Loucy (cell line): ENCODE results near the gene WDR54.
A peak's percentile ranks its signal among the peaks of the same experiment; 100 is the strongest.

ENCODE experiments used
- H2AFZ ChIP-seq: fragments of 200-600 bp; sonication (generic); 2 replicates; pipeline ENCODE4 v1.6.0; 2016; ENCODE audit warnings: antibody characterized with exemption, mild to moderate bottlenecking, low read length, moderate library complexity
- H3F3A ChIP-seq: fragments of 200-600 bp; 2 replicates; pipeline ENCODE4 v1.6.0; 2016; ENCODE audit warnings: antibody characterized with exemption, low read depth, mild to moderate bottlenecking
- H3K27me3 ChIP-seq: fragments of 200-600 bp; sonication (generic); 2 replicates; pipeline ENCODE4 v1.6.1; 2014; ENCODE audit warnings: low read length, mild to moderate bottlenecking; ENCODE audit not compliant: insufficient read depth, poor library complexity, severe bottlenecking
- H3K36me3 ChIP-seq: fragments of 200-600 bp; sonication (generic); 2 replicates; pipeline ENCODE4 v1.6.1; 2016; ENCODE audit warnings: low read length; ENCODE audit not compliant: insufficient read depth
- H3K4me1 ChIP-seq: fragments of 200-600 bp; sonication (generic); 2 replicates; pipeline ENCODE4 v1.5.1; 2014; ENCODE audit warnings: low read length, mild to moderate bottlenecking; ENCODE audit not compliant: insufficient read depth, poor library complexity, severe bottlenecking
- H3K4me2 ChIP-seq: fragments of 200-600 bp; sonication (generic); 2 replicates; pipeline ENCODE4 v1.6.0; 2014; ENCODE audit warnings: antibody characterized with exemption, low read length, low read depth, mild to moderate bottlenecking; ENCODE audit not compliant: poor library complexity, severe bottlenecking
- H3K4me3 ChIP-seq: fragments of 200-600 bp; sonication (generic); 2 replicates; pipeline ENCODE4 v1.5.1; 2014; ENCODE audit warnings: low read length, mild to moderate bottlenecking, mixed read lengths; ENCODE audit not compliant: poor library complexity, severe bottlenecking
- H3K79me2 ChIP-seq: fragments of 200-600 bp; sonication (generic); 2 replicates; pipeline ENCODE4 v1.6.1; 2014; ENCODE audit warnings: low read length; ENCODE audit not compliant: insufficient read depth
- H3K9ac ChIP-seq: fragments of 200-600 bp; sonication (generic); 2 replicates; pipeline ENCODE4 v1.6.0; 2014; ENCODE audit warnings: mild to moderate bottlenecking, low read depth, low read length, moderate library complexity; ENCODE audit not compliant: poor library complexity, severe bottlenecking
- H3K9me2 ChIP-seq: fragments of 200-600 bp; sonication (generic); replicated peaks from 2 replicates; pipeline ENCODE4 v1.6.1; 2016; ENCODE audit warnings: low read depth, low read length, mixed read lengths
- H3K9me3 ChIP-seq: fragments of 200-600 bp; sonication (generic); 2 replicates; pipeline ENCODE4 v1.6.1; 2014; ENCODE audit warnings: mild to moderate bottlenecking, antibody characterized with exemption, low read length, low read depth; ENCODE audit not compliant: insufficient read depth
- H4K20me1 ChIP-seq: fragments of 200-600 bp; sonication (generic); 2 replicates; pipeline ENCODE4 v1.6.0; 2014; ENCODE audit warnings: antibody characterized with exemption, low read length, mild to moderate bottlenecking; ENCODE audit not compliant: insufficient read depth, poor library complexity, severe bottlenecking
- EZH2phosphoT487 ChIP-seq: fragments of 200-600 bp; IDR thresholded peaks from 2 replicates; pipeline ENCODE4 v1.6.1; 2018; ENCODE audit warnings: antibody characterized with exemption, mild to moderate bottlenecking, moderate library complexity, borderline replicate concordance
- TF ChIP-seq, protein P1 (sequence below): fragments of 200-600 bp; sonication (generic); conservative IDR thresholded peaks from 2 replicates; pipeline ENCODE4 v1.5.1; 2014; ENCODE audit warnings: mild to moderate bottlenecking, antibody characterized with exemption, low read length

Gene WDR54

DNA sequence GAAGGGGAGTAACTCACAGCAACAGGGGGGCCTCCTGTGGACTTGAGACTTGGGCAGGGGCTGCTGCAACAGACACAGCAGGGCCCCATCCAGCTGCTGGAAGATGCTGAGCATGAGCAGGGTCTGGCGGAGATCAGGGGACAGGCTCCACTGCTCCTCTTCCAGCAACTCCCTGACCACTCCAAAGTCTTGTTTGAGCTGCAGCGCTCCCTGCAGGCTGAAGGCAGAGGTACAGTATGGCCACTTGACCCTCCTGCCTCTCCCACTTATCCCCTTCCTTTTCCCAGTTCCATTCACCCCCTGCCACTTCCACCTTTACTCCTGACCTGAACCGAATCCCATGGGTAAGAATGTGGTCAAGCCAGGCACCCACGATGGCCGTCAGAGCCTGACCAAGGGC, 53.4 kb downstream of the WDR54 start:
- Histone ChIP-seq H3K79me2 (peaks cover 25% of the 10 kb centered on the region), H3K27me3 (no peaks in the 10 kb centered on the region), H3K9ac (no peak overlapping the region), H3K4me1 (peaks cover 24% of the 10 kb centered on the region), H3K4me3 (no peak overlapping the region), H2AFZ (no peak overlapping the region), H3F3A (peaks cover 5% of the 10 kb centered on the region; the same call in 1 of the 2 replicates), H3K9me2 (no peaks in the 10 kb centered on the region), H4K20me1 (no peaks in the 10 kb centered on the region), H3K36me3 (peaks cover 6% of the 10 kb centered on the region; the same call in 1 of the 2 replicates), H3K4me2 (no peak overlapping the region), H3K9me3 (no peaks in the 10 kb centered on the region)
- TF ChIP-seq, protein P1, sequence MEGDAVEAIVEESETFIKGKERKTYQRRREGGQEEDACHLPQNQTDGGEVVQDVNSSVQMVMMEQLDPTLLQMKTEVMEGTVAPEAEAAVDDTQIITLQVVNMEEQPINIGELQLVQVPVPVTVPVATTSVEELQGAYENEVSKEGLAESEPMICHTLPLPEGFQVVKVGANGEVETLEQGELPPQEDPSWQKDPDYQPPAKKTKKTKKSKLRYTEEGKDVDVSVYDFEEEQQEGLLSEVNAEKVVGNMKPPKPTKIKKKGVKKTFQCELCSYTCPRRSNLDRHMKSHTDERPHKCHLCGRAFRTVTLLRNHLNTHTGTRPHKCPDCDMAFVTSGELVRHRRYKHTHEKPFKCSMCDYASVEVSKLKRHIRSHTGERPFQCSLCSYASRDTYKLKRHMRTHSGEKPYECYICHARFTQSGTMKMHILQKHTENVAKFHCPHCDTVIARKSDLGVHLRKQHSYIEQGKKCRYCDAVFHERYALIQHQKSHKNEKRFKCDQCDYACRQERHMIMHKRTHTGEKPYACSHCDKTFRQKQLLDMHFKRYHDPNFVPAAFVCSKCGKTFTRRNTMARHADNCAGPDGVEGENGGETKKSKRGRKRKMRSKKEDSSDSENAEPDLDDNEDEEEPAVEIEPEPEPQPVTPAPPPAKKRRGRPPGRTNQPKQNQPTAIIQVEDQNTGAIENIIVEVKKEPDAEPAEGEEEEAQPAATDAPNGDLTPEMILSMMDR, result peak; percentile 56
- no peak for TF ChIP-seq EZH2phosphoT487
